T-helper 9 cell (primary cell): ENCODE data around the gene AGAP1.

Experiments used
- DNase-seq: peaks from one replicate; pipeline ENCODE4 v3.0.0-alpha.2; 2020

Gene AGAP1

DNA sequence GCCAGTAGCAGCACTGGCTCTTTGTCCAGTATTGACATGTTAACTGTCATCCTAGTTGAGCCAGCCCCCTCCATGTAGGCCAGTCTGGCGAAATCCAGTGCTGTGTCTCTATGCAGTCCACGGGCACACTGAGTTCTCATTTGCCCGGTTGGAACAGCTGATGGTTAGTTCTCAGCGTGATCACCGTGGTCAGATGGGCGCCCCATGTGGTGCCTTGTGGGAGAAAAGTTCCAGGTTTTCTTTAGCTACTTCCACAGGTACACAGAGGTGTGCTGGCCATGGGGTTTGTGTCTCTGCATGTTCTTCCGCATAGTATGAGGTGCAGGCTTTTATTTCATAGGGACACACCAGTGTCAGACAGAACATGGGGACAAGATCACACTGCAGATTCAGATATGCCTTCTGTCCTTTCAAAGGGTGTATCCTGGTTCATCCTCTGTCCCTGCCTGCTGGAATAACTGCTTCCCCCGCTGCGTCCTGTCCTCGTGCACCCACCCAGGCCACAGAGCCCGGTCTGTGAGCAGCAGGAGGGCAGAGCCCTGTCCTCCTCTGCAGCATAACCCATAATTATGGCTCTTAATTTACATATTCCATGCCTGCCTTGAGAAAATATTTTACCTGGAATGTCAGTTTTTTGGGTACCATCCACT is 340.3 kb downstream of the AGAP1 start:
- DNase-seq: no peak

DNA sequence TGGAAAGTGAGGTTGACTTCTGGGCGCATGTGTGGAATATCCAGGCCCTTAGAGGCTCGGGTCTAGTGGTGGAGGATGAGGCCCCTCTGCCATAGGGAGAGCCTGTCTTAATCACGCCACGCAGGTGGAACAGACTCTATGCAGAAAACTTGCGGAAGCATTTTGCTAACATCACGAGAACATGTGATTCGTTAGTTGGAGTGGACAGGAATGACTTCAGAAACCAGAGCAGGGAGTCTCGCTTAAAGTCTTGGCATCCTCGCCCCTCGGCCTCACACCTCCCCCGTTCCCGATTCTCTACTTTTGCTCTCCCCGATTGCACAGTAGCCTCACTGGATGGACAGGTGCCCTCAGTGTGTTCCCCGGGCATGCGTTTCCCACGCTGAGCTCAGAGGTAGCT is 340.9 kb downstream of the AGAP1 start:
- no peak for DNase-seq

DNA sequence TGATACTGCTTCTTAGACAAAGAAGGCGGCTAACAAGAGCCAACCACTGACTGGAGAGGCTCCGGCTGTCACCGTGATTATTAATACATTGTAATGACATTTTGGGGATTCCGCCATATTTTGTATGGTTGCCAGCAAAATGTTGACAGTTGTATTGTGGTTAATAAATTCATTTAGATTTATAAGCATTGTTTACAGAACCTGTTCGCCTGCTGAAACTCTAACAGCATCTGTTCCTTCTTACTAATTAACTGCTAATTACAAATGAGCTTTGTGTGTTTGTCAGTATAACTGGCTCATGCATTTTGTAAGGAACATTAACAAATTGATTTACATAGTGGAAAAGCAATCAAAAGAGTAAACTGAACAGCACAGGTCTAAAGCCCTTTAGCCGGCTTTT is 342.0 kb downstream of the AGAP1 start:
- DNase-seq: no peak

DNA sequence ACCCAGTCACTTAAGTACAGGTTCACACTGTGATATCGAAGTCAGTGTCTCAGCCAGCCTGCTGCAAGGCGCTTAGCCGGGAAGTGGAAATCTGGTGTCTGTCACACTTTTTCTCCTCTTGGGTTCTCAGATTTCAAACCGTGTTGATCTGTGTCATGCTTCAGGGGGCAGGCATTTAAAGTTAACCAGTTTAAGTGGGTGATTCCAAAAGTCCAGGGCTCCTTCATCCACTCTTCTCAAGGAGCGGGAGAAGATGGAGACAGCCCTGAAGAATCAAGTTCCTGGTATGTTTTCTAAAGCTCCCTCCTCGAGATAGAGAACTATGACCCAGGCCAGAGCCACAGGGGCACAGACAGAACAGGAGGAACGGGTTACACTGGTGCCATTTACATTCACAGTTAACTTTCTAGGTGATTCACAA is 342.7 kb downstream of the AGAP1 start:
- DNase-seq: no peak

DNA sequence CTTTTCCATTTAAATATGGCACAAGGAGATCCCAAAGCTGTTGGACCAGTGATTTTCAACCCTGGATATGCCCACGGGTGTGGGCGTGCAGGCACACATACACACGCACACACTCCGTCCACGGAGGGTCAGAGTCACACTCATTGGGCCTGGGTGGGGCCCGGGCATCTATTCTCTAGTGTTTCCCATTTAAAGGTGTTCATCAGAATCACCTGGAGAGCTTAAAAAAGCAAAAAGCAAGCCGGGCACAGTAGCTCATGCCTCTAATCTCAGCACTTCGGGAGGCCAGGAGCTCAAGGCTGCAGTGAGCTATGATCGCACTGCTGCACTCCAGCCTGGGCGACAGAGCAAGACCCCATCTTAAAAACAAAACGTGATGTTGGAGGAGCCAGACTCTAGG is 345.4 kb downstream of the AGAP1 start:
- no peak for DNase-seq

DNA sequence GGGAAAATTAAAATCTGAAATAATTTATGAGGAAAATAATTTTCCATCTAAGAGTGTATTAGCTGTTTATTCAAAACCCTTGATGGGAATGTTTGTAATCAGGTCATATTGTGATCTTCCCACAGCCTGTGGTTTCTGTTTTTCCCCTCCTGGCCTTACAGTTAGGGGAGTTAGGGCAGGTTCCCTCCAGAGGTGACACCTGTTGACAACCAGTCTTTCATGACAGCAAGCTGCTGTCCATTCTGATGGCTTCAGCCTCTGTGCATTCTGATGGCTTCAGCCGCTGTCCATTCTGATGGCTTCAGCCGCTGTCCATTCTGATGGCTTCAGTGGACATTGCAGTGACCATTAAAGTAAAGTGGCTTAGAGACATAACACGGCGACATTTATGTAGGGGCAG is 346.1 kb downstream of the AGAP1 start:
- DNase-seq: no peak

DNA sequence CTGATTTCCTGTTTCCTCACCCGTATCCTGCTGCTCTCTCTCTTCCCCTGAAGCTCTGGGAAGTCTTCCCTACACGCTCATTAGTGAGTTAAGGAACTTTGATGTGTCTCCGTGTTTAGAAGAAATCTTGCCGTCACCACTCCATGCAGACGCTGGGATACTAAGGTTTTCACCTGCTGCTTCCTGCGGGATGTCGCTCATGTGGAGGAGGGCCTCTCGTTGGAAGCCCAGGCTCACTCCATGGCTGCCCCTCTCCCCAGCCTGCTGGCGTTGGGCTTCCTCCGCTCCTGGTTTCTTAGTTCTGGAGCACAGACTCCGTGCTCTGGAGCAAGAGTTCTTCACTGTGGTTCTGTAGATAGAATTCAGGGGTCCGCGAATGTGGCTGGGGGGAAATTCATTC is 348.0 kb downstream of the AGAP1 start:
- DNase-seq: no peak

DNA sequence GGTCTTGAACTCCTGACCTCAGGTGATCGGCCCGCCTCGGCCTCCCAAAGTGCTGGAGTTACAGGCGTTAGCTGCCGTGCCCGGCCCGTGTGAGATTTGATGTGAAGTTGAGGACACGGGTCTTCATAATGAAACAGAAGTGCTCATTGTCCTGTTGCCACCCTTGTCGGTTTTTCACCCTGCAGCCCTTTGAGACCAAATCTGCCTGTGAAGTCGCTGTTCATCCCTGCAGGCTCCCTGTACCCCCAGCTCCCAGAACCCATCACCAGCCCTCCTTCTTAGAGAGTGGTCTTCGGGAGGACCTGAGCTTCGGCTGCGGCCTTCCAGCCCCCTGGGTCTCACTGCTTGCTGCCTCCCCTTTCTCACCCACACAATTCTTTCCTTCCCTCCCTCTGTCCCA is 349.1 kb downstream of the AGAP1 start:
- DNase-seq: no peak

DNA sequence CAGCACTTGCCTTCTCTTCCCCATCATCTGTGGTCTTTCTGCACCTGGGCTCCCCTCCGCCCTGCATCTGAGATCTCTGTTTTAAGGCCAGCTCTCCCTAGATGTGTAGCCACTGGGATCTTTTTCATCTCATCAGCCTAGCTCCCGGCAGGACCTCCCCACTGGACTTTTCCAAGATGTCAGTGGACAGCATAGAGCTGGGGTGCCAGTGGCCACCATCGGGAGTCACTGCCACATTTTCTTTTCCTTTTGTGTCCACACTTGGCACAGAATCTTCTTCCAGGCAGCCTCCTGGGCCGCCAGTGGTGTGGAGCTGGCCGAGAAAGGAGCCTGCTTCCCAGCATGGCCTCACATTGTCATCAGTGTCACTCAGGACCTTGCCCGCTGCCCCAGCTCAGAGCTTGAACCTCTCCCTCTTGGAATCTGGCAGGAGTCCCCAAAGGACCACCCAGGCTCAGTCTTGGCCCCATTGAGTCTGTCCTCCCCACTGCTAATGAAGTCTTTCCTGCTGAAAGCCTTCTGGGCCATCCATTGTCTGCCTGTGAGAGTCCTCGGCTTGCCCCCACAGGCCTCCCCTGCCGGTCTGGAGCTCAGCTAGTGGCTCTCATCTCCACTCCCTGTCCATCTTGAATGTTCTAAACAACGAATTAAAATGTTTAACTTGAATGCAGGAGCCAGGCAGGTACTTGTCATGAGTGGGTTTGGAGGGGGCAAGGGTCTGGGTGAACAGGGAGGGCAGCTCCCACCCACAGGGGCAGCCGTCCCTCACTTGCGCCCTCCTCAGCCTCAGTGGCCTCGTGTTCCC is 349.9 kb downstream of the AGAP1 start:
- DNase-seq: no peak

DNA sequence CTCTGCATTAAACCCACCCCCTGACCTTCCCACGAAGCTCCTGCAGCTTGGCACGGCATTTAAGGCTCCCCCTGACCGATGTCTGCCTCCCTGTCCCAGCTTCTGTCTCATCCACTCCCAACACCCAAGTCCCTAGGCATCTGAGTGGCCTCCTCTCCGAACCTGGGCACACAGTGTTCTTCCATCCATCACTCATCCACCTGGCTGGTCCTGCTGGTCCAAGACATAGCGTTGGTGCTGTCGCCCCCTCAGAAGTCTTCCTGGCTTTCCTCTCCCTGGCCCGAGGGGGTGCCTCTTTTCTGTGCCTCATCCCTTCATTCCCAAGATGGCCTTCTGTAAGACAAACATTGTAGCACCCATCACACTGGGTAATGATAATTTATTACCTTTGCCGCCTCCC is 350.7 kb downstream of the AGAP1 start:
- DNase-seq: no peak

DNA sequence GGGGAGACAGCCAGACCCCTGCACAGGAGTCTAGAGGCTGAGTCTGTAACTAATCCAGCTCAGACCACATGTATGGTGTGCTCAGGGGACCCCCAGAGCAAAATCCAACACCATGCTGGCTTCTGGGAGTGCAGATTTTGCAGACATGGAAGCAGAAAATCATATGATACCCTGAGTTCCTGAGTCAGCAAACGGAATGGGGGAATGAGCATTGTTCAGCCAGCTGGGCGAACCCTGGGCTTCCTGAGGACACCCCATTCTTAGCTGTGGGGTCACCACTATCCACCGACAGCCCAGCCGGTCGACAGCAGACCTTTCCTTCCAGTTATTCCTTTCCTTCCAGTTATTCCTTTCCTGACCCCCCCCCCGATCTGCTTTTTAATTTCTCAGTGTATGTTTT is 351.4 kb downstream of the AGAP1 start:
- no peak for DNase-seq

DNA sequence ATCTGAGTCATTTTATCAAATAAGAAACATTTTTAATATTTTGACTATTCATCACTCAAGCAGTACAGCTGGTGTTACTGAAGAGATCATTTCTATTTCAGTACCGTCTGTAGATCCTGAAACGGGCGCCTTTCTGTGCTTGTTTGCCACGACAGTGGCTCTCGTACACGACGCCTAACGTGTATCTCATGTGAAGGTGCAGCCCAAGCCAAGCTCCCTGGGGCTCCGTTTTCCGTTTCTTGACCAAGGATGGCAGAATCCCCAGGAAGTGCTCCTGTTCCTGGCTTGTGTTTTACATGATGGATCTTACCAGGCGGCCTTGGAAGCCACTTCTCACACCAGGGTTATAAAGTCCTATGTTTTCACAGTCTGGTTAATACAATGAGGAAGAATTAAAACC is 353.7 kb downstream of the AGAP1 start:
- no peak for DNase-seq

DNA sequence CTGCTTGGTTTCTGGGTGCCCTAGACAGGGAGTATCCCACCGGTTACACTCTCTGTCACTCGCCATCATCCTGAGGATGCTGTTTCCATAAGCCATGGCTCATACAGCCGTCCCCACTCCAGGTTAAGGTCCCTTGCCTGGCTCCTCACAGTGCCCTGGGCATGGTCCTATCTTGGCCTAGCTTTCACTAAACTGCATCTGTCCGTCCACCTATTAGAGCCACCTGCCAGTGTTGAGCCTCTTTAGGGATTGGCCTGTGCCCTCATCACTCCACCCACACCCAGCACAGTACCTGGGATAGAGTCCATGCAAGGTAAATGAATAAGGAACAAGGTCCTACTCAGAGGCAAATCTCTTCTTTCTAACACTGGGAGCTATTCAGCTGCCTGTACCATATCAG is 354.2 kb downstream of the AGAP1 start:
- no peak for DNase-seq

DNA sequence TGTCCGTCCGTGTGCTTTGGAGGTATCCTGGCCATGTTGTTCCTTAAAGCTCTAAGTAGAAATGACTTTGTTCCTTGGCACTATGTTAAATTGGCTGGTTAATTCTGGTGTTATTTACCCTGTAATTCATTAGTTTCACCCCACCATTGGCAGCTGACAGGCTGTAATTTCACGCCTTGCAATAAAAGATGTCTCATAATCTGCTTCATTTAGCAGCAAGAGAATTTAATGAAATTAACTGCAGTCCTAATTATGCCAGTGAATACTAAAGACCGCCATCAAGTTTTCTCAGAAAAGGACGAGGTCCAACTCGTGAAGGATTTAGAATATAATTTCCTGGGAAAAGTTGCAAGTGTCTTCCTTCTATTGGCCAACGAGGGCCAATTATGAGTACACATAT is 355.1 kb downstream of the AGAP1 start:
- DNase-seq: no peak

DNA sequence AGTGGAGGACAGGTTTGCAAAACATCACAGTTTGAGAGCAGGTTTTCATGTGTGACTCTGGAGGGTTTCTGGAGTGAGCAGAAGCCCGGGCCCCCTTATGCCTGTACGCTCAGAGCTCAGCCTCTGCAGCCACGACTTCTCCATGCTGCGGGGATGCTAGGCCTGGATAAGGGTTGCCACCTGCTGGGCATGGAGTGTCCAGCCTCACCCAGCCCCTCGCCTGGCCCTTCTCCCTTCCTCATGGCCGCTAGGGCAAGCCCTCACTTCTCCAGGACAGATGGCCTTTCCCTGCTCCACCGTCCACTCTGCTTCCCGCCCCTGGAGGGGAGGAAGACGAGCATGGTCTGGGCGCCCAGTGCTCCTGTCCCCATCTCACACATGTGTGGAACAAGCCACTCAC is 355.6 kb downstream of the AGAP1 start:
- no peak for DNase-seq

DNA sequence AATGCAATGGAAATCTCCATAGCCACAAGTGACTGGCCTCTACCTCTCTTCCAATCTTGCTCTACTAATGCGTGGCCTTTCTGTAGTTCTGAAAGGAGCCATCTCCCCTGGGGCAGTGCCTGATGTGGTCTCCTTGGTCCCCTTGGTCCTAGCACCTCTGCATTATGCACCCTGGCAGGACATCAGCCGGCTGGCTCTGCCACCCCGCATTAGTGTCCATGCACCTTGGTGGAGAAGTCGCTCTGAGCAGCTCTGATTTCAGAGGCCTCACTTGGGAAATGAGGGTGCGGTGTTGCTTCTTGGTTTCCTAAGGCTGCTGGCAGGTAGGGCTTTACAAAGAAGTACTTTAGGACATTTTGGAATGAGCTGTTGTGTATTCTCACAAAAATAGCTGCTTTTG is 356.4 kb downstream of the AGAP1 start:
- DNase-seq: no peak

DNA sequence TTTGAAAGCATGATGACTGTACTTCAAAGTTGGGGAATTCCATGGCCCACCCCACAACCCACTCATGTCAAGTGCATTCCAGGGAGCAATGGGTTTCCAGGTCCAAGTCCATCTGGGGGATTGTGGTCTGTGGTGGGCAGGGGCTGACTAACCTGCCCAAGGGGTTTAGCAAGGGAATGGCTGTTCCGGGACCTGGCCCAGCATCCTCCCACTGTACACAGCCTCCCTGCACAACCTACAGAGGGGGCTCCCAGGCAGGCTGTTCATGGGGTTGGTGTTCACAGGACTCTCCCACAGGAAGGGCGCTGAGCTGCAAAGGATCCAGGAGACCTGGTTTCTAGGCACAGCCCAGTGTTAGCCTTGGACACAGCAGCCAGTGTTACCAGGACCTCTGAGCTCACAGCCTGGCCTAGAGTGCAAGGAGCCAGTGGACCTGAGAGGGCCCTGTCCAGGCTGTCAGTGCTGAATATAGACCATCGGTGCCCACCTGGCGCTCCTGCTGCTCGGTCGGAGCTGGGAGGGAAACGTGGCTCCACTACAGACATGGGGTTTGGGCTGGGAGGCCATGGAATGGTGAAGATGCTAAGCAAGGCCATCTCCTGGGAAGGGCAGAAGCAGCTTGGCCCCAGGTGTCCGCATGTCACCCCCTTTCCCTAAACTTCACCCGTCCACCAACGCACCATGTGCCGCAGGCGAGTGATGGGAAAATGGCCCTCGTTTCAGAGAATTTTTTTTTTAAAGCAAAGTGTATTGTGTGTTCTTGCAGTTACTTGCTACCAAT is 357.1 kb downstream of the AGAP1 start:
- no peak for DNase-seq

DNA sequence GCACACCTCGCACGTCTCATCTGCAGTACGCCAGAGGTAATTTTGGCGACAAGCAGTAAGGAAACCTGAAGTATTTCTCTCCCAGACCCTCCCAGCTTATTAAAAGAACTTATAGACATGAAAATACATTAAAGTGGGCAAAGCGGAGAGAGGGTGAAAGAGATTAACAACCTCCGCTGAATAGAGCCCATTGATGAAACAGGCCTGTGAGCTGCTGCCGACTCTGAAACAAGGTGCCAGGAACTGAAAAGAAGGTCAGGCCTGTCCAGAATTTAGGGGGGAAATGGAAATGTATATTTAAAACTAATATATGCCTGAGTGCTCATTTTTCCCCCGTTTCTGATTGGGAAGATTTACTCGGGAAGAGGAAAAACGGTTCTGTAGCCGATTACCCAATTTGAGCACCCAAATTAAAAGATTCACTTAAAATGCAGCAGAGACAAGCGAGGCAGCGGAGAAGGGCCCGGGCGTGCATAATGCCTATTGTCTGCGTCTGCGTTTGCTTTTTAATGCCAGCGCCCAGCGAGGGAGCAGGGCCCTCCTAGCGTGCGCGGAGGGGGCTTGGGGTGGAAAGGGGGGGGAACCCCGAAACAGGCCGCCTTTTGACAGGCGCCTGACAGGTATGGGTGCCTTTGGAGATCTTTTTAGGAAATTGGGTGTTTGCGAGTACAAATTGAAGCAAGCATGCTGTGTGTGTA is 358.1 kb downstream of the AGAP1 start:
- DNase-seq: no peak

DNA sequence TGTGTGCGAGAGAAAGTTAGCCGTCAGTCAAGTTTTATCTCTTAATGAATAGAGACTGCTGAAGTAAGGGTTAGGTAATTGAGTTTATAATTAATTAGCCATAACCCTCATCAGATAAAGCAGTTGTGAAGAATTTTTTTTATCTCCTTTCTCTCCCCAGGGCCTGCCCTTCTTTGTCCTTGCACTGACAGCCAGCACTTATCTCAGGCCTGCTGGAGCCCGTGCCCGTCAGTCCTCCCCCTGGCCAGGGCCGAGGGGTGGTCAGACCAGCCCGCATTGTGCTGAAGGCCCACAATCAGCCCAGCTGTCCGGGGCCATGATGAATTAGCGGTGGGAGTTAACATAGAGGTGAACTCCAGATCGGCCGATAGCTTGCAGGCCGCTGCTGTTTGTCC is 358.7 kb downstream of the AGAP1 start:
- no peak for DNase-seq

DNA sequence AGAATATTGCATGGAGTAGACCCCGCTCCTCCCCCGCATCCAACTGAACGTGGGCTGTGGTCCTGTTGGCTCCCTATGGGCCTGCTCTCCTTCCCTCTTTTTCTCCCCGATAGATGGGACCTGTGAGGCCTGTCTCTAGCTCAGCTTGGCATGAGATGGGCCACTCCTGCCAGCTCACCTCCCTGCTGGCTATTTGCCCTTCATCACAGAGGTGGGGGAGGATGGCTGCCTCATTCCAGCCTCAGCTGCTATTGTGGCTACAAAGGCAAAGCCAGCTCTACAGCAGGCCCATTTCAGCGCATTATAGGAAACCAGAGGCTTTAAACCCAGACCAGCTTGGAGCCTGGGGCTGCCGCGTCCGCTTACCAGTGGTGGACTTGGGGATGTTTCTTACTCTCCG is 360.4 kb downstream of the AGAP1 start:
- no peak for DNase-seq

DNA sequence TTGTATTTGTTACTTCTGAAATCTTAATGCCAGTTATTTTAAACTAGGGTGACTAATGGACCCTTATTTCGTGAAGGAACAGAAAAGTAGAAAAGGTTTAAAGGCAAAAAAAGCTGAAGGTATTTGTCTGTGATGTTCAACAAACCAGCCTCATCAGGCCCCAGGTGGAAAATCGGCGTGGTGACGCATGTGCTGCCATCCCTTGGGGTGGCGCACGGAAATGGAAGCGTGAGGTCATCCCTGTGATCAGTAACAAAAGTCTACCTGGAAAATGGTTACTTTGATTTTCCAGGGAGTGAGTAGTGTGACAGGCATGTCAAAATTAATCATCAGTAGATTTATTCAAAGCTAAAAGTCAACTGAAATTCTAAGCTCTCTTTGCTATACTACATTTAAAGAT is 361.2 kb downstream of the AGAP1 start:
- DNase-seq: no peak

DNA sequence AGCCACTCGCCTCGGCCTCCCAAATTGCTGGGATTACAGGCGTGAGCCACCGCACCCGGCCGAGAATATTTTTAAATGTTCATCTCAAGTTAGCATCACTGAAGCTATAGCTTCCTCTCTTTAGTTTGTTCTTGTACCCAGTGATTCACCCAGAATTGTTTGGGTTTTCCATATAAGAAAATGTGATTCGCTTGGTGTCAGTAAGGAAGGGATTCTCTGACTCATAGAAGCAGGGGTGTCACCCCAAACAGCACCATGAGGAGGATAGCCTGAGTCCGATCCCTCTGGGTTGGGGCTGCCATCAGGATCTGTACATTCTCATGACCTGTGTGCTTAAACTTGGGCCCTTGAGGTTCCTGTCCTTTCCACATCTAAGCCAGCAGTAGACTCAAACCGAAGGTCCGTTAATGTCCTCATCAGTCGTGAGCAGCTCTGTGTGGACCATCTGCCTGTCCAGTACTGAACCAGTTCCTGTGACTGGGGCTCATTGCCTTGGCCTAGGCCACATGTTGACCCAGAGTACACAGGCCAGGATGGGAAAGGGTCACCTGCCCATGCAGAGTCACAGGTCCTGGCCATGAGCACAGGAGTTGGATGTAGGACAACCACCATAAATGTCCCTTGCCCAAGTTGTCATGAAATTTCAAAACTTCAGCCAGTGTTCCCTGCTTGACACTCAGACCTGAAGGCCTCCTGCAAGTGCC is 362.5 kb downstream of the AGAP1 start:
- no peak for DNase-seq

DNA sequence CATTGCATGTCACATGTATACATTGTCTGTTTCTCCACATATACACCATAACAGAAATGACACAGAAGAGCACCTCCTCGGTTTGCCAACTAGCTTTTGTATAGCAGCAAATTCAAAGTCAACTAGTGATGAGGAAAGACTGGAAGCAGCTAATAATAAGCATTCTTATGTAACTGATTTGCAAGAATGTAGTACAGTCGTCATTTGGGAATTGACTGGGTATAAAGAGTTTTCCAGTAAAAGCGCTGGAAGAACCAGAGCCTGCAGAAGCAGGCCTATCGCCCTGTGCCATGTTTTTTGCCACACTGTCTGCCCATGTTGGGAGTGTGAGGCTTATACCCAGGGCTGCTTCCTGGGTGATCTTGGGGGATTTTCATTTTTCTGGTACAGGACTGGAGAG is 363.8 kb downstream of the AGAP1 start:
- DNase-seq: no peak
